Duodenal mucosa (tissue), 2 donors: ENCODE measurements around the gene CAMTA1.

ENCODE experiments used
- H3K27ac ChIP-seq: one replicate; pipeline ENCODE4 v1.7.0; 2013; ENCODE audit warnings: low read depth, low read length
- H3K27me3 ChIP-seq, 2 donors: one replicate each; pipeline ENCODE4 v1.7.0; 2013; ENCODE audit warnings: low read length in 2 of 2, control low read depth in 1 of 2; ENCODE audit not compliant: insufficient read depth in 2 of 2, control insufficient read depth in 1 of 2
- H3K36me3 ChIP-seq, 2 donors: one replicate each; pipeline ENCODE4 v1.7.0; 2013; ENCODE audit warnings: low read length in 2 of 2, control low read depth in 1 of 2; ENCODE audit not compliant: insufficient read depth in 2 of 2, control insufficient read depth in 1 of 2
- H3K4me1 ChIP-seq, 2 donors: one replicate each; pipeline ENCODE4 v1.7.0; 2013; ENCODE audit warnings: low read length in 2 of 2, control low read depth in 1 of 2; ENCODE audit not compliant: insufficient read depth in 2 of 2, control insufficient read depth in 1 of 2
- H3K4me3 ChIP-seq, 2 donors: one replicate each; pipeline ENCODE4 v1.7.0; 2013; ENCODE audit warnings: low read length in 2 of 2, low read depth in 1 of 2
- H3K9ac ChIP-seq, 2 donors: one replicate each; pipeline ENCODE4 v1.7.0; 2013; ENCODE audit warnings: low read length in 2 of 2, low read depth in 1 of 2
- H3K9me3 ChIP-seq, 2 donors: one replicate each; pipeline ENCODE4 v1.7.0; 2013; ENCODE audit warnings: low read length in 2 of 2, control low read depth in 1 of 2; ENCODE audit not compliant: control insufficient read depth in 1 of 2

The CAMTA1 gene

DNA sequence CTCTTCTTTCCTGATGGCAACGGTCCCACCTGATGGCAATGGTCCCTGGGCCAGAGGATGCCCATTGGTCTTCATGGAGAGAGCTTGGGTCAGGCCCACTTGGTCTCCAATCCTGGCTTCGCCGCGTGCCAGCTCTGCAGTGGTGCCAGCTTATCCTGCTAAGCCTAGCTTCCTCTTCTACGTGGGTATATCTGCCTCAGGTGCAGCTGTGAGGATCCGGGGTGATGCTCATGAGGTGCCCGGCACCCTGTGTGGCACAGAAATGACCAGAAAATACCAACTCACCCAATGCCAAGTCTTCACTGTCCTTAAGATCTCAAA lies 437.4 kb downstream of the CAMTA1 start:
- no peaks in the 10 kb centered on the region for H3K9me3 ChIP-seq
- no peaks in the 10 kb centered on the region for H3K27me3 ChIP-seq
- H3K27ac ChIP-seq = no peak overlapping the region
- no peaks in the 10 kb centered on the region for H3K4me1 ChIP-seq
- H3K9ac ChIP-seq = no peak overlapping the region
- H3K4me3 ChIP-seq = no peak overlapping the region
- H3K36me3 ChIP-seq = no peaks in the 10 kb centered on the region

DNA sequence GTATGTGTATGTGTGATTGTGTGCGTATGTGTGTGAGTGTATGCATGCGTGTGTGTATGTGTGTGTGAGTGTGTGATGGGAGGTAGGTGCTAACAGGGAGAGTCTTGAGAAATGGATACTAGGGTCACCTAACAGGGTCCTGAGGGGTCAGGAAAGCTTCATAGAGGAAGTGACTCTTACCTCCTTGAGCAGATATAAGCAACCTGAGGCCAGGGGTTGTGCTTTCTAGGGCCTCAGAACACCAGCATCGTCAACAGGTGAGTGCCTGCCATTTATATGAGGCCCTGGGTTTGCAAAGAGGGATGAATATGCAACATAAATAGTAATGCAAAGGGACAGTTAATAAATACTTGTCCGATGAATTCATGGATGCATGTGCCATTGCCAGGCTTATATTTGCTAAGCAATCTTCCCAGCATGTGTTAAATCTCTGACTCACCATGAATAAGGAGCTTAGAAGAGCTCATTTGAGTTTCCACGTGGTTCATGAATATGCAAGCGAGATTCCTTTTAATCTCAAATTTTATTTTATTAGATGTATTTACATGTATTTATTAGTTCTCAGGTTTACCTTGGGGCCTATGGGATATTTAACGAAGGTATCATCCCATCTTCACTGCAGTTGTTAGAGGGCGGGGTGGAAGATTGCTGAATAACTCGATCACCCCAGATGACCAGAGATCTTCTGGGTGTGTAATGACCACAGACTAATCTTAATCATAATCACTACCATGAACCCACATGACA lies 438.3 kb downstream of the CAMTA1 start:
- Histone ChIP-seq H3K9me3 (no peaks in the 10 kb centered on the region), H3K4me1 (no peaks in the 10 kb centered on the region), H3K36me3 (no peaks in the 10 kb centered on the region), H3K27me3 (no peaks in the 10 kb centered on the region), H3K27ac (no peak overlapping the region), H3K9ac (no peak overlapping the region), H3K4me3 (no peak overlapping the region)

DNA sequence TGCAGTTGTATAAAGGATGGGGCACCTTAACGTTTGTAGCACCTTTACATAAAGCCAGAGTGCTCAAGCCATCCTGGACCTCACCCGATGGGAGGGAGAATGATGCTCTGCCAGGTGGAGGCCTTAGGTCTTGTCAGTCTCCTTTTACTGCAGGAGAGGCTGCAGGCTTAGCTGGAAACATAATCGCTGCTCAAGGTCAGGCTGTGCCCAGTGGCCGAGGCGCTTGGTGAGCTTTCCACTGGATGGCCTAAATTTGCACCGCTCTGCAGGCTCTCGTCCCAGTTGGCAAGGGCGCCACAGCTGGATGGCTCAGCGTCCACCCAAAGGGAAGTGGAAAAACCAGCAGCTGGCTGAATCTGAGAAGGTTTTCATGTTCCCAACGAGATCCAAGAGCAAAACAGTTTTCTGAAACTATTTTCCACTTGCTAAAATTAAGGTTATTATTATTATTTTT lies 438.9 kb downstream of the CAMTA1 start:
- no peaks in the 10 kb centered on the region for H3K4me1 ChIP-seq
- no peaks in the 10 kb centered on the region for H3K27me3 ChIP-seq
- no peak overlapping the region for H3K9ac ChIP-seq
- H3K9me3 ChIP-seq = no peaks in the 10 kb centered on the region
- no peak overlapping the region for H3K4me3 ChIP-seq
- H3K36me3 ChIP-seq = no peaks in the 10 kb centered on the region
- no peak overlapping the region for H3K27ac ChIP-seq

DNA sequence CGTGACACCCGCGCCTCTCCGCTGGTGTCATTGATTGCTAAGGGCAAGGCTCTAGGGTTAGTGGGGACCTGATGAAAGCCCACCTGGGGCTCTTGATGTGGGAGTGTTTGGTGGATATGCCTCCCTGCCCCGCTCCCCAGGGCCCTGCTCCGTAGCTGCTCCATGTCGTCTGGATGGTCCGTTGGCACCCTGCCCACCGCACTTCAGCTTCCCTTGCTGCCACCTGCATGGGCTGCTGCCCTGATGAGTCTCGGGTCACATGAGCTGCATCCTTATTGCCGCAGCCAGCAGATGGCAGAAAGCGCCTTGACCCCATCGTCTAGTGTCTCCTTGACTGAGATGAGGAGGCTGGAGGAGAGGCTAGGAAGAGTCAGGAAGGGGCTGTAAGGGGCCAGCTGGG lies 439.4 kb downstream of the CAMTA1 start:
- Histone ChIP-seq H3K36me3 (no peaks in the 10 kb centered on the region), H3K9ac (no peak overlapping the region), H3K9me3 (no peaks in the 10 kb centered on the region), H3K27ac (no peak overlapping the region), H3K4me3 (no peak overlapping the region), H3K27me3 (no peaks in the 10 kb centered on the region), H3K4me1 (no peaks in the 10 kb centered on the region)

DNA sequence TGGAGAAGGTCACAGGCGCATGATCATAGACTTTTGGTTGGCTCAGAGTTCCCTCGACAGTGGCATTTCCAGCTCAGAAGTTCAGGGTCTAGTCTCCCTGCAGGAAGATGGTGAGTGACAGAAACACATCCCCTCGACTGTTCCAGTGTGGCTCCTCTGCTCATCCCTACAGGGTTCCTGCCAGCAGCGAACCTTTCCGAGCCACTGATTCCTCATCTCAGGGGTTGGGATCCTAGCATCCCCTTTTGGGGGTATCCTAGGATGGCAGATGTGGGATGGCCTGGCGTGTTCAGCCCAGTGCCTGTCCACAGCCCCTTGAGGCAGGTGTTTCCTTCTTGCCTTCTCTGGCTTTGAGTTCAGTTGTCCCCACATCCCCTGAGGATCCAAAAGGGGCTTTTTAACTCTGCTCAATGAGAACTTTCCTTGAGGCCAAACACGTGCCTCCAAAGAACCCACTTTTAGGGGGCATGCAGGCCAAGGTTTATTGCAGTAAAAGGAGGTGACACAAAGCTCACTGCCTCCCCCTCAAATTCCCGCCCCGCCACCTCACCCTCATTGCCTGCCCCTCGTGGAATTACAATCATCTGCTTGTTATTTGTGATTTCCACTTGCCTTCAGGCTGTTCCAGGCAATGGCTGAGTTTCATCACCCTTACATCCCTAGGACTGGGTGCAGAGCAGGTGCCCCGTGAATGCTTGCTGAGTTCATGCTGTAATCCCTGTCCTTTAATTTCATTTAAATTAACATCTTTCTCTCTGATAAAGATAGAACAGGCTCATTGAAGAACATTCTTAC lies 440.7 kb downstream of the CAMTA1 start:
- H3K9ac ChIP-seq = no peak overlapping the region
- no peak overlapping the region for H3K27ac ChIP-seq
- no peaks in the 10 kb centered on the region for H3K9me3 ChIP-seq
- no peak overlapping the region for H3K4me3 ChIP-seq
- H3K36me3 ChIP-seq = no peaks in the 10 kb centered on the region
- no peaks in the 10 kb centered on the region for H3K27me3 ChIP-seq
- H3K4me1 ChIP-seq = no peaks in the 10 kb centered on the region

DNA sequence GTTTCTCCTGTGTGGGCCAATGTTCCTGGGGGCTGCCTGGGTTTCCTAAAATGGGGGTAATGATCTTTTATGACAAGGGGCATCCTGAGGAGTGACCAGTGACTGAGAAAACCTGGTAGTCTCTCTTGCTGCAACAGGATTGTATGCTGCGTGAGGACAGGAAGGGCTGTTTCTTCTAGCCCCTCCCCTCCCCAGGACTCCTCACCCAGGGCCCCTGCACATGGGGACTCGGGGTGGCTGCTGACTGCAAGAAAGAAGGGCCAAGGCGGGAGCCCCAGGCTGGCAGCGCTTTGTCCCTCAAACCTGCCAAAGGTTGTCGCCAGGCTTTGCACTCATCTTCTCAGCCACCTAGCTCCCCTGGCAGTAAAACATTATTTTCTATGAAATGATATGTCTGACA lies 442.4 kb downstream of the CAMTA1 start:
- Histone ChIP-seq H3K9me3 (no peaks in the 10 kb centered on the region), H3K27me3 (no peaks in the 10 kb centered on the region), H3K4me3 (no peak overlapping the region), H3K4me1 (no peaks in the 10 kb centered on the region), H3K36me3 (no peaks in the 10 kb centered on the region), H3K27ac (no peak overlapping the region), H3K9ac (no peak overlapping the region)

DNA sequence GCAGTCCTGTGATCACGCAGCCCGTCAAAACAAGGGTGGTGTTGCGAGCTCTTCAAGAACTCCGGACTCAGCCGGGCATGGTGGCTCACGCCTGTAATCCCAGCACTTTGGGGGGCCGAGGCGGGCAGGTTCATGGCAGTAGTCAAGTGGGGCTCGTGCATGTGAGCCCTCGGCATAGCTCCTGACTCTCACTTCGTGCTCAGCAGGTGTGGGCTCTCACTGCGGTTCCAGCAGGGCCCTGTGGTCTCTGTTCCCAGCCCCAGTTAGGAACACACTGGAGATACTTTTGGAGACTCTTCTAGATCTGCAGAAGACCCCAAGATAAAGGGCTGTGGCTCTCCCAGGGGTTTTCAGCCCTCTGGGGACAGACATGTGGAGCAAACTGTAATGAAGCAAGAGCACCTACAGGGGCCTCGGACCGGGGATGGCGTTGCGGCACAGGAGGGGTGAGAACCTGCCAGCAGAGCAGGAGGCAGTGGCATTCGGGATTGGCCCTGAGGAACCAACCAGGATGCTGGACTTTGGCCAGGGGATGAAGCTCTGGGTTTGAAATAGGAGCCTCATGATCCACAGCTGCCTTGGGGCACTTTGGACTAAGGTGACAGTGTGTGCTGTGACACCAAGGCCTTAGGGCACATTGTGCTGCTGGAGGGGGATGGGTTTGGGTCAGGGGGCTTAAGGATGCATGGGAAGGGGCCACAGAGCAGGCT lies 443.2 kb downstream of the CAMTA1 start:
- Histone ChIP-seq H3K9me3 (no peaks in the 10 kb centered on the region), H3K27ac (no peak overlapping the region), H3K4me3 (no peak overlapping the region), H3K27me3 (no peaks in the 10 kb centered on the region), H3K4me1 (no peaks in the 10 kb centered on the region), H3K36me3 (no peaks in the 10 kb centered on the region), H3K9ac (no peak overlapping the region)

DNA sequence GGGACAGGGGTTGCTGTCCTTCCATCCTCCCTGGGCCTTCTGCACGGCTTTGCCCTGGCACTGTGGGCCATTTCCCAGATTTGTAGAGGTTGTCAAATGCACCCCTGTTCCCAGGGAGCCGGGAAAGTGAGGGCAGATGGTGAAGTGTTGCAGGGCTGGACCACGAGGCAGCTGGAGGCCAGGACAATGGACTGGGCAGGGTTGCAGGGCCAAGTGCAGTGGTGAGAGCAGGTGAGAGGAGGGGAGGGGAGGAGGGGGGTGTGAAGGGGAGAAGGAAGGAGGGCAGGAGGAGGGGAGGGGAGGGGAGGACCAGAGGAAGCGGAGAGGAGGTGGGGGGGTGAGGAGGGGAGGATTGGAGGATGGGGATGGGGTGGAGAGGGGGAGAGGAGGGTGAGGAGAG lies 443.9 kb downstream of the CAMTA1 start:
- Histone ChIP-seq H3K9ac (no peak overlapping the region), H3K36me3 (no peaks in the 10 kb centered on the region), H3K4me3 (no peak overlapping the region), H3K27me3 (no peaks in the 10 kb centered on the region), H3K4me1 (no peaks in the 10 kb centered on the region), H3K27ac (no peak overlapping the region), H3K9me3 (no peaks in the 10 kb centered on the region)

DNA sequence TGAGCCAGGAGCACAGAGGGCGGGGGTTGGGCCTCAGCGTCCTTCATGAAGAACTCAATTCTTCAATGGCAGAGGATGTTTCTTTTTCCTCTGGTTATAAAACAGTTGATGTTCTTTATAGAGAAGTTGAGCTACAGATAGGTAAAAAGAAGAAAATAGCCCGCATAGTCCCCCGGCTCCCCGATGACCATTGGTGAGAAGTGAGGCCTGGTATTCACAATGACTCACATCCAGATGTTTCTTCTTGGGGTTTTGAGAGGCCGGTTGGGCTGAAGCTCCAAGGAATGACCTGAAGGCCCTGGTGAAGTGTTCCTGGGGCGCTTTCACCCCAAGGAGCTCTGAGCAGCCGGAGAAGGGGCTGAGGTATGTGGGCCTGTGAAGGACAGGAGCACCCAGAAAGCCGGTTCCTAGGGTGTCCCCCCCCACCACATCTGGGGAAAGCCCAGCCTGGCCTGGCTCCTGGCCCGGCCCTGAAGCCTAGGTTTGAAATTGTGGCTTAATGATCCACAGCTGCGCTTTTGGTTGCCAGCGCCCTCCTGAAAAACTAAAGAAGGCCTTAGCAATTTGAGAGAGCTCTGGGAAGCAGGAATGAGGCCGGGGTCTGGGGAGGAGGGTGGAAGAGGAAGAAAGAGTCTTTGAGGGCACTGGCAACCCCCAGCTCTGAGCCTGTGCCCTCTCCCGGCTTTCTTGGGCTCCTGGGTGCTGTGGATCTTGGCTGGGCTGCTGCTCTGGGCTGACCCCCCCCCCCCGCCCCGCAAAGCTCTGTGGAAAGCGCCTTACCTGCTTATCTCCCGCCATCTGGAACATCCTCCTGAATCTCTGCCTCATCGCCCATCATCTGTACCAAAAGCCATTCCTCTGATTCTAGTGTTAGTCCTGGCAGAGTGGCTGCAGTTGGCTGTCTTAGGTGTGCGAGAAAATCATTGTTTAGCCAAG lies 444.7 kb downstream of the CAMTA1 start:
- Histone ChIP-seq H3K9me3 (no peaks in the 10 kb centered on the region), H3K9ac (no peak overlapping the region), H3K27ac (no peak overlapping the region), H3K4me1 (no peaks in the 10 kb centered on the region), H3K36me3 (no peaks in the 10 kb centered on the region), H3K27me3 (no peaks in the 10 kb centered on the region), H3K4me3 (no peak overlapping the region)
